NCI-H1930 (cell line): Measurements from ENCODE around the gene ZSCAN26.

Experiments used
- DNase-seq, 2 experiments: peaks; one replicate each; lab custom pipeline; 2025; lab: John Stamatoyannopoulos, UW

Gene ZSCAN26

GRCh38 chr6:28266962-28267694 lies at the start of gene ZSCAN26:
TSS of gene ZSCAN26 (plus strand) at chr6:28267143. CDS start at chr6:28271920, 4,777 bp downstream.
- peak; percentile 71 to 91 for DNase-seq

GRCh38 chr6:28217890-28218289 lies 49.1 kb upstream of the ZSCAN26 start:
- DNase-seq = no peak

- DNase-seq = peak; percentile 57 to 63
Measured at GRCh38 chr6:28218312-28219248, 48.4 kb upstream of the ZSCAN26 start.

GRCh38 chr6:28220257-28221133 lies 46.4 kb upstream of the ZSCAN26 start:
- no peak for DNase-seq

- no peak for DNase-seq
Measured at GRCh38 chr6:28224131-28225055, 42.5 kb upstream of the ZSCAN26 start.

- DNase-seq = peak; percentile 73 to 84
Measured at GRCh38 chr6:28225056-28225834, 41.7 kb upstream of the ZSCAN26 start, which contains the start of gene ZSCAN9. TSS of gene ZSCAN9 (plus strand) at chr6:28225275. CDS start at chr6:28227085, 1,810 bp downstream.

GRCh38 chr6:28226460-28226859 lies 40.5 kb upstream of the ZSCAN26 start:
- DNase-seq = no peak

GRCh38 chr6:28232785-28233184 lies 34.2 kb upstream of the ZSCAN26 start:
- DNase-seq = no peak

GRCh38 chr6:28235912-28236452 lies 31.0 kb upstream of the ZSCAN26 start:
- no peak for DNase-seq

GRCh38 chr6:28239636-28240035 lies 27.3 kb upstream of the ZSCAN26 start:
- no peak for DNase-seq

GRCh38 chr6:28240471-28240870 lies 26.5 kb upstream of the ZSCAN26 start:
- no peak for DNase-seq

GRCh38 chr6:28243946-28244345 lies 23.0 kb upstream of the ZSCAN26 start:
- no peak for DNase-seq

GRCh38 chr6:28245206-28245941 lies 21.6 kb upstream of the ZSCAN26 start:
- DNase-seq = no peak

- DNase-seq = no peak
Measured at GRCh38 chr6:28248916-28249315, 18.0 kb upstream of the ZSCAN26 start.

- no peak for DNase-seq
Measured at GRCh38 chr6:28250747-28251146, 16.2 kb upstream of the ZSCAN26 start.

GRCh38 chr6:28251661-28252008 lies 15.3 kb upstream of the ZSCAN26 start:
- DNase-seq = no peak

- DNase-seq = peak; percentile 72 to 88
Measured at GRCh38 chr6:28252009-28252975, 14.7 kb upstream of the ZSCAN26 start, which contains the start of gene ZKSCAN4. TSS of gene ZKSCAN4 (minus strand) at chr6:28252269. CDS start at chr6:28251980, 289 bp downstream.

GRCh38 chr6:28254121-28254519 lies 12.8 kb upstream of the ZSCAN26 start:
- no peak for DNase-seq
